Myocyte (in vitro differentiated cells): ENCODE data around the gene PDZD4. TPM values are rescaled to one million over a fixed set of nuclear protein-coding genes. Genes with fewer than 3 reads are reported as not detected.
A peak's percentile ranks its signal among the peaks of the same experiment; 100 is the strongest.

Source experiments
- DNase-seq: peaks from one replicate; pipeline ENCODE4 v3.0.0-alpha.2; 2012; ENCODE audit warnings: low read depth
- total RNA-seq: library from RNA; depleted of rRNA; stranded (reverse); fragments of >200 nt; gene quantifications from 2 replicates; pipeline ENCODE4 v1.2.3, GENCODE V29; 2014

The PDZD4 gene
- total RNA-seq, 1 donor from 2014 or later = 1.4 TPM

DNA sequence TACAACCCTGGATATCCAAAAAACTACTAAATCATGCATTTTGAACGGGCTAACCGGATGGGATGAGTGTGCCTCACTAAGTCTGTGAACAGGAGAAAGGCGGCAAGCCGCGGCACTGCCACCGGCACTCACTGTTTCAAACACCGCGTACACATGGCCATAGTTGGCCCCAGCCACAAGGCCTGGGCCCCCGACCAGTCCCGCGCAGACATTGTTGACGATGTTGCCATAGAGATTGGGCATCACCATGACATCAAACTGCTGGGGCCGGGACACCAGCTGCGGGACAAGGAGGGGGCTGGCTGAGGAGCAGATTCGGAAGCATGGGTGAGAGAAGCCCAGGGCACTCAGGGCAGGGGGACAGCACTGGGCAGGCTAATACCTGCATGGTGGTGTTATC, 43.7 kb downstream of the PDZD4 start:
- no peak for DNase-seq

GRCh38 chrX:153784325-153784967, 45.9 kb downstream of the PDZD4 start:
- no peak for DNase-seq

GRCh38 chrX:153783378-153784013, 46.8 kb downstream of the PDZD4 start:
- DNase-seq = no peak

- DNase-seq = no peak
Measured at GRCh38 chrX:153782871-153783270, 47.5 kb downstream of the PDZD4 start.

- peak; percentile 79 for DNase-seq
Measured at GRCh38 chrX:153782313-153782712, 48.0 kb downstream of the PDZD4 start.

- DNase-seq = peak; percentile 75
Measured at GRCh38 chrX:153781428-153782047, 48.8 kb downstream of the PDZD4 start.

- DNase-seq = peak; percentile 81
Measured at GRCh38 chrX:153780678-153781427, 49.5 kb downstream of the PDZD4 start, which contains the start of gene SRPK3. SRPK3 (plus strand) TSS chrX:153781041; CDS start chrX:153781087, 46 bp downstream.

DNA sequence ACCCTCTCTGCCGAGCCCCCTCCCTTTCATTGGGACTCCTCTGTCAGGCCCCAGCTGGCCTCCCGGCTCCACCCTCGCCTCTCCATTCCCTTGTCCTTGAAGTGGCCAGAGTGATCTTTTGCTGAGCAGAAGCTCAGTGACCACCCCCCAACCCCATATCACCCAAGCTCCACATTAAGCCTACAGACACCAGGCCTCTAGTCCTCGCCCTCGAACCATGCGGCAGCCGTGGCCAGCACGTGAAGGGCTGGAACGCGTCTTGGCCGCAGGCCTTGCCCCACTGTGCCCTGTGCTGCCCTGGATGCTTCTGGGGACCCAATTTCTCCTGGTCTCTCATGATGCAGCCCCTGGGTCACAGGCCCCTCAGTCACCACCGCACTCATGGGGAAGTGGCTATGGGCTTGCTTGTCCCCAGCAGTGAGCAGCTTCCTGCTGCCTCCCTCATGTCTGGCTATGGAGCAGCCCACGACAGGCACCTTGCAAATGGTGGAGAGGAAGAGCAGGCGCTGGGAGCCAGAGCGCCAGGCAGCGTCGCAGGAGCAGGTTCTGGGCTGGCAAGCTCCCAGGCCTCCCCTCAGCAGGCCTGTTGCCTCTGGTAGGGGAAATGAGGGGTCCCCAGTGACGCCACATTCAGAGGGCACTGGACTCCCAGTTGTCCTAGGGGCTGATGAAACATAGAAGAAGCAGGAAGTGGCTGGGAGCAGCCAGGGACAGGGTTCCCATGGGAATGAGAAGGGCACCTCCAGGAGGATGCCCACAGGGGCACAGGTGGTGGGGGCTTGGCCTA, 50.3 kb downstream of the PDZD4 start:
- DNase-seq = peak; percentile 57

- DNase-seq = no peak
Measured at GRCh38 chrX:153778684-153779101, 51.7 kb downstream of the PDZD4 start.

- no peak for DNase-seq
Measured at GRCh38 chrX:153778181-153778580, 52.2 kb downstream of the PDZD4 start.

DNA sequence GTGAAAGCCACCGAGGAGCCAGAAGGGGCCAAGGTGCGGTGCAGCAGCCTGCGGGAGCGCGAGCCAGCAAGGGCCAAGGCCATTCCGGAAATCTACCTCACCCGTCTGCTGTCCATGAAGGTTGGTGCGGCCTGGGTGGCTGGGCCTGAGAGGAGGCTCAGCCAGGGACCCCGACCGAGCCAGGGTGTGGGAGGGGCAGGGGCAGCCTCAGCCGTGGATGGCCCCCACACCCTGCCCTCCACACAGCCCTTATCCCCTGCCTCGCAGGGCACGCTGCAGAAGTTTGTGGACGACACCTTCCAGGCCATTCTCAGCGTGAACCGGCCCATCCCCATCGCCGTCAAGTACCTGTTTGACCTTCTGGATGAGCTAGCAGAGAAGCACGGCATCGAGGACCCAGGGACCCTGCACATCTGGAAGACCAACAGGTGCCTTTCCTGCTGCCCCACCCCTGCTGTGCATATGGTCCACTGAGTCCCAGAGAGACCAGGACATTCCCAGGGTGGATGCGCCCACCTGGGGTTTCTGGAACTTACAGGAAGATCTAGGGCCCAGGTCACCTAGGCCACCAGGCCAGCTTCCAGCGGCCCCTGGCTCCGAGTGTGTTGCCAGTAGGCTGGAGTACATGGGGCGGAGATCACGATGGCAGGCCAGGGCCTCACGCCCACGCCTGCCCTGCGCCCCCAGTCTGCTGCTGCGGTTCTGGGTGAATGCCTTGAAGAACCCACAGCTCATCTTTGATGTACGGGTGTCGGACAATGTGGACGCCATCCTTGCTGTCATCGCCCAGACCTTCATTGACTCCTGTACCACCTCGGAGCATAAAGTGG, 52.9 kb downstream of the PDZD4 start:
- DNase-seq = no peak

- DNase-seq = no peak
Measured at GRCh38 chrX:153776611-153777045, 53.7 kb downstream of the PDZD4 start.

- no peak for DNase-seq
Measured at GRCh38 chrX:153776120-153776599, 54.2 kb downstream of the PDZD4 start.

DNA sequence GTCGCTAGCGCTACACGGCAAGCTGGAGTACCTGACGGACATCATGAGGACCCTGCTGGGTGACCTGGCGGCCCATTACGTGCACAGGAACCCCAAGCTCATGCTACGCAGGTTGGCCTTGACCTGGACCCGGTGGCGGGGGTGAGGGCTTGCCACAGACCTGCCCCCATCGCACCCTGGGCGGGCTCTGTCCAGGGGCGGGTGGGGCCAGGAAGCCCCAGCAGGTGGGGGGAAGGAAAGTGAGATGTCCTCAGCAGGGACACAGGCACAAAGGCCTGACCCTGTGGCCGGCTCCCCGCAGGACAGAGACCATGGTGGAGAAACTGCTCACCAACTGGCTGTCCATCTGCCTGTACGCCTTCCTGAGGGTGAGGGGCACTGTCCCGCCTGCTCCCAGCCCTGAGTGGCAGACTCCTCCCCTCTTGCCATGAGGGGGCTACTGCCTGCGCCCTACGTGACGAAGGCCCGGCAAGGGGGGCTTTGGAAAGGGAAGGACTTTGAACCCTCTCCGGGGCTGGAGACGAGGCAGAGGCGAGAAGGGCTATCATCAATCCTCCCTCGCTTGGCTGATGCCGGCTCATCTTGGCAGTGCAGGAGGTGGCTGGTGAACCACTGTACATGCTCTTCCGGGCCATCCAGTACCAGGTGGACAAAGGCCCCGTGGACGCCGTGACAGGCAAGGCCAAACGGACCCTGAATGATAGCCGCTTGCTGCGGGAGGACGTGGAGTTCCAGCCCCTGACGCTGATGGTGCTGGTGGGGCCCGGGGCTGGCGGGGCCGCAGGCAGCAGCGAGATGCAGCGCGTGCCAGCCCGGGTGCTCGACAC, 54.8 kb downstream of the PDZD4 start:
- no peak for DNase-seq

GRCh38 chrX:153774576-153775292, 55.6 kb downstream of the PDZD4 start:
- no peak for DNase-seq

GRCh38 chrX:153773741-153774575, 56.4 kb downstream of the PDZD4 start:
- DNase-seq = no peak

- no peak for DNase-seq
Measured at GRCh38 chrX:153773218-153773611, 57.1 kb downstream of the PDZD4 start.
